SJCRH30 (cell line): Measurements from ENCODE around the gene TGM2. TPM values are rescaled to one million over a fixed set of nuclear protein-coding genes. Genes with fewer than 3 reads are reported as not detected.

Experiments
- DNase-seq, 2 experiments: peaks; one replicate each; pipeline ENCODE4 v3.0.0-alpha.2; 2015 to 2020
- H3K27ac ChIP-seq: fragments of 250-450 bp; sonication (Bioruptor Pico); 2 replicates; pipeline ENCODE4 v1.5.1; 2020; ENCODE audit warnings: mild to moderate bottlenecking, moderate library complexity
- H3K27me3 ChIP-seq: fragments of 250-450 bp; sonication (Bioruptor Pico); 2 replicates; pipeline ENCODE4 v1.5.1; 2020; ENCODE audit warnings: mild to moderate bottlenecking, moderate library complexity
- H3K36me3 ChIP-seq: fragments of 250-450 bp; sonication (Bioruptor Pico); 2 replicates; pipeline ENCODE4 v1.5.1; 2020; ENCODE audit warnings: mild to moderate bottlenecking, moderate library complexity
- H3K4me1 ChIP-seq: fragments of 250-450 bp; sonication (Bioruptor Pico); 2 replicates; pipeline ENCODE4 v1.5.1; 2020; ENCODE audit warnings: mild to moderate bottlenecking, moderate library complexity
- H3K4me3 ChIP-seq: fragments of 250-450 bp; sonication (Bioruptor Pico); 2 replicates; pipeline ENCODE4 v1.5.1; 2020; ENCODE audit warnings: mild to moderate bottlenecking, moderate library complexity
- H3K9me3 ChIP-seq: fragments of 250-450 bp; sonication (Bioruptor Pico); replicated peaks from 2 replicates; pipeline ENCODE4 v1.5.1; 2020; ENCODE audit warnings: mild to moderate bottlenecking, moderate library complexity
- total RNA-seq: library from RNA; depleted of rRNA; stranded (reverse); fragments of >200 nt; shearing (Covaris generic); gene quantifications from 2 replicates; pipeline ENCODE4 v1.2.3, GENCODE V29; 2014

Gene TGM2
- total RNA-seq, 1 experiment from 2014 or later, result 0.10 TPM

DNA sequence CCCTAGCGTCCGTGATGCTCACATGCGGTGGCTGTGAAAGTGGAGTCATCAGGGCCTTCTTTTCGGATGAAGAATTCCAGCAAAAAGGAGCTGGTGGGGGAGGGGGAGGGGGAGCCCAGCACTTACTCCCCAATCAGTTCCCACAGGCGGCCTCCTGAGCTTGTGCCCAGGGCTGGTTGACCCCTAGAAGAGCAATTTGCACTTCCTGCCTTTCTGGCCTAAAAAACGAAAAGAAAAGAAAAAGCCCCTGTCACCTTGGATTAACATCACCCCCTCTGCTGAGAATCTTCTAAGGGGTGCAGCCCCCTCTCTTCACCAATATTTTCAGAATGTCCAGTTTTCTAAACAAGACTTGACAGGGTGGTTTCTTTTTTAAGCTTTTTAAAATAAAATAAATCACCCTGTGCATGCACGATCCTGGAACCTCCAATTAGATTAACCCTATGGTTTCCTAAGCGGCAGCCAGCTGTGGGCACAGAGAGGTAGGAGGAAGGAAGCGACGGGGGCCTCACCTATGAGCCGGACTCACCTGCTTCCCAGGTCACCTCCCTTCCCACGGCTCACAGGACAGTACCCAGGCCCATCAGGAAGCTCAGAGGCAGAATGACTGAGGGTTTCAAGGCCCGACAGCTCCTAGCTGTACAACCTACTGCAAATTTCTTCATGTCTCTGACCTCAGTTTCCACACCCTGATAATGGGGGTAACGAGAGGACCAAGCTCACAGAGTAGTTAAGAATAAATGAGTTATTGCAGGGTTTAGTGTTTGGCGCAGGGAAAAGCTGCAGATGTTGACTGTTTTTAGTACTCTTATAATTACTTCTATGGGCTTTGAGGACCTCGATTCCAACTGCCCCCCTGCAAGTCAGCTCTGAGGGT is 10.5 kb upstream of the TGM2 start:
- Histone ChIP-seq H3K4me3 (no peak overlapping the region), H3K36me3 (no peaks in the 10 kb centered on the region)

GRCh38 chr20:38173237-38174156 is 8.4 kb upstream of the TGM2 start:
- Histone ChIP-seq H3K36me3 (no peaks in the 10 kb centered on the region), H3K4me3 (no peak overlapping the region), H3K27me3 (no peaks in the 10 kb centered on the region), H3K4me1 (peaks cover 23% of the 10 kb centered on the region), H3K27ac (no peak overlapping the region), H3K9me3 (no peaks in the 10 kb centered on the region)
- peak; percentile 44 to 57 for DNase-seq

More for the DNA sequence above, 10.5 kb upstream of the TGM2 start:
- no peaks in the 10 kb centered on the region for H3K9me3 ChIP-seq
- no peak for DNase-seq
- peaks cover 27% of the 10 kb centered on the region for H3K4me1 ChIP-seq
- H3K27ac ChIP-seq, result no peak overlapping the region
- no peaks in the 10 kb centered on the region for H3K27me3 ChIP-seq

DNA sequence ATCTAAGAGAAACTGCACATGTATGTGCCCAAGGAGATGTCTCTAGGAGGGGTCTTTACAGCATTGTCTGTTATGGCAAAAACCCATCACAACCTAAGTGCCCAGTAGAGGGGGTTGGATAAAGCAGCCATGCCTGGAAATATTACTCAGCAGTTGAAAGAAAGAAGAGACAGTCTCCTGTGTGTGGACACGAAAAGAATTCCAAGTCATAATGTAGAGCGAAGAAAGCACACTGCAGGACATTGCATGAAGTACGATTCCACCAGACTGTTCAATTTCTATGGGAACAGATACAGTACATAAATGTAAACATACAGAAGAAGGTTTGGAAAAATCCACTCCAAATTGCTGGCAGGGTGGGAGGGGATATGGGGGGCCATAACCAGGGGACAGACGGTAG is 7.3 kb upstream of the TGM2 start:
- Histone ChIP-seq H3K4me3 (no peak overlapping the region), H3K4me1 (peaks cover 34% of the 10 kb centered on the region), H3K27me3 (no peaks in the 10 kb centered on the region), H3K27ac (no peak overlapping the region), H3K9me3 (no peaks in the 10 kb centered on the region), H3K36me3 (no peaks in the 10 kb centered on the region)
- DNase-seq, result no peak

DNA sequence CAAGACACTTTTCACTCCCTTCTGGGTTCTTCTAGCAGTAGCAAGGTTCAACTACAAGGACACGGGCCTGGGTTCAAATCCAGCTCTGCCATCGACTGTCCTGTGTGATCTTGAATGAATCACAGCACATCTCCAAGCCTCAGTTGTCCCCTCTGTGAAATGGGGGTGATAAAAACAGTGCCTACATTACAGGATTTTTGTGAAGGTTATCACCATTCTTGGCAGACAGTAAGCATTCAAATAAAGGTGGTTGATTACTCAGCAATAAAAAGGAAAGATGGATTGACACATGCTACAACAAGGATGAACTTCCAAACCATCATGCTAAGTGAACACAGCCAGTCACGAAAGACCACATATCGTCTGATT is 6.6 kb upstream of the TGM2 start:
- DNase-seq, result no peak
- H3K36me3 ChIP-seq, result no peaks in the 10 kb centered on the region
- no peak overlapping the region for H3K4me3 ChIP-seq
- H3K27me3 ChIP-seq, result no peaks in the 10 kb centered on the region
- H3K4me1 ChIP-seq, result peaks cover 41% of the 10 kb centered on the region
- no peak overlapping the region for H3K27ac ChIP-seq
- no peaks in the 10 kb centered on the region for H3K9me3 ChIP-seq

DNA sequence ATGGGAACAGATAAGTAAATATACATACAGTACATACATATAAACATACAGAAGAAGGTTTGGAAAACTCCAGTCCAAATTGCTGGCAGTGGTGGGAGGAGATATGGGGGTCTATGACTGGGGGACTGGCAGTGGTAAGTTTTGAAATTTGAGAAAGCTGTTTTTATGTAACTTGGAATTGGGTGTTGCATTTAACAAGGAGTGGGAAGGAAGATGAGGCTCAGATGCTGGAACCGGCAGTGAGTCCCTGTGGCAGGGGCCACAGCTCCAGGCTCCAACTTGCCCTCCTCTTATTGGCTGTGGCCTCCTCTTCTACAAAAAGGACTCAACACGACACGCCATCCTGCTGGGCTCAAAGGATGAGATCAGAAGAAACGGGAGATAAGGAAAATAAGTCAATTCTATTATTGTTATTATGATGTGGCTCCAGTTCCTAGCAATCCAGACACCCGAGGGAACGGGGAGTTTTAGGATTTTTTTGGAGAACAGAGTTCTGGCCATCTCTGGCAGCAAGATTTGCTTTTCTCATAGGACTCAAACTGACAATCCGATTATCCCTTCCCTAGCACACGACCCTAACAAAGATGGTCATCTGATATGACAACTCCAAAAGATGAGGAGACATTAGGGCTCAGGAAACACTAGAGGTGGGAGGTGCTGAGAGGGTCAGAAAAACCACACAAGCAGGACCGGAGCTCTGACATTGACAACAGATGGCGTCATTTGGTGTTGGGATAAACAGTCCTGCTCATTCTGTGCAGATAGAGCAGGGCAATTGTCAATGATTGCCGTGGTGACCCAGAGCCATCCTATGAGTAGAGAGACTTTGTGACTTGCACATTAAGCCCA is 6.0 kb upstream of the TGM2 start:
- Histone ChIP-seq H3K4me3 (0 out of 2 replicates have a peak overlapping the region, but pooled peaks have one; percentile 2), H3K36me3 (no peaks in the 10 kb centered on the region), H3K4me1 (peaks cover 41% of the 10 kb centered on the region), H3K9me3 (no peaks in the 10 kb centered on the region), H3K27me3 (no peaks in the 10 kb centered on the region), H3K27ac (no peak overlapping the region)
- DNase-seq, result peak; percentile 49 to 71

DNA sequence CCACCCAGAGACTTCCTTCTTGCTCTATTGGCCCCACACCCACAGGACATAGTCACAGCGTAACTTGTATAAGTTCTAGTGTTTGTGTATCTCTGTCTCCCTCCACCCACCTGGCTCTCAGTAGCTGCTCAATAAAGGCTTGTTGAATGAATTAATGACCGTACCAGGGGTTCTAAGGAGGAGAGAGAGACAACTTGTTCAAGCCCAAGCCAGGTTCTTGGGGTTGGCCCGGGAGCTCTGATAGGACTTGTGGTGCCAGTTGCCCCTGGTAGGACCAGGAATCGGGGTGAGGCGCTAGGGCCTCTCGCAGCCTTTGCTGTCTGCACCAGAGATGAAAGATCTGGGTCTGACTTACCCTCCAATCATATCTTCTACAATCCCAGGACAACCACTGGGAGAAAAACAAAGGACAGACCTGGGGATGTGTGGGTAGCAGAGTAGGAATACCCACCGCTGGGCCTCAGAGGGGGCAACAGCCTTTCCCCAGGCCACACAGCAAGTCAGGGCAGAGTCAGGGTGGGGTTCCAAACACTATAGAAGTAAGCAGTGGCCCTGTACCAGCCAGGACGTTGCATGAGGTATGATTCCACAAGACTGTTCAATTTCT is 5.3 kb upstream of the TGM2 start:
- peaks cover 41% of the 10 kb centered on the region for H3K4me1 ChIP-seq
- H3K9me3 ChIP-seq, result no peaks in the 10 kb centered on the region
- H3K27ac ChIP-seq, result no peak overlapping the region
- no peak for DNase-seq
- no peaks in the 10 kb centered on the region for H3K27me3 ChIP-seq
- no peaks in the 10 kb centered on the region for H3K36me3 ChIP-seq
- no peak overlapping the region for H3K4me3 ChIP-seq

DNA sequence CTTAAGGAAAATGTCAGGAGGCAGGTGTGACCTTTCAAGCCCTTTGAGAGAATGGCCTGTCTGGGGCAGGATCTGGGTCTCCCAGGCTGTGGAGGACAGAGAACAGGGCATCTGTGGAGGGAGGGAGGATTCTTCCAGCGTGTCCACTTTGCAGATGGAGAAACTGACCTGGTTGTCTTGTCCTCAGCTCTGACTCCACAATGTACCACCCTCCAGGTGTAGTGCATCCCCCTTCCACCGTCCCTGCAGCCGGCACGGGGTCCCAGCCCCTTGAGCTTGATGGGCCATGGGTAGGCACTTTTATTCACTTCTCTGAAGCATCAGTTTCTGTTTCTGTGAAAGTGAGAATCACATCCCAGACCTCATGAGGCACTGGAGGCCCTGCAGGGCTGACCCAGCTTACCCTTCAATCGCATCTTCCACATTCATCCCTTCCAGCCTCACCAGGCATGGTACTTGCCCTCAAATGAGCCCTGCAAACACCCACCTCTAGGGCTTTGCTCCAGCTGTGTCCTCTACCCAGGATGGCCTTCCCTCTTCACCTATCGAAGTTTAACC is 4.6 kb upstream of the TGM2 start:
- Histone ChIP-seq H3K4me1 (peaks cover 41% of the 10 kb centered on the region), H3K27ac (no peak overlapping the region)
- DNase-seq, result no peak

DNA sequence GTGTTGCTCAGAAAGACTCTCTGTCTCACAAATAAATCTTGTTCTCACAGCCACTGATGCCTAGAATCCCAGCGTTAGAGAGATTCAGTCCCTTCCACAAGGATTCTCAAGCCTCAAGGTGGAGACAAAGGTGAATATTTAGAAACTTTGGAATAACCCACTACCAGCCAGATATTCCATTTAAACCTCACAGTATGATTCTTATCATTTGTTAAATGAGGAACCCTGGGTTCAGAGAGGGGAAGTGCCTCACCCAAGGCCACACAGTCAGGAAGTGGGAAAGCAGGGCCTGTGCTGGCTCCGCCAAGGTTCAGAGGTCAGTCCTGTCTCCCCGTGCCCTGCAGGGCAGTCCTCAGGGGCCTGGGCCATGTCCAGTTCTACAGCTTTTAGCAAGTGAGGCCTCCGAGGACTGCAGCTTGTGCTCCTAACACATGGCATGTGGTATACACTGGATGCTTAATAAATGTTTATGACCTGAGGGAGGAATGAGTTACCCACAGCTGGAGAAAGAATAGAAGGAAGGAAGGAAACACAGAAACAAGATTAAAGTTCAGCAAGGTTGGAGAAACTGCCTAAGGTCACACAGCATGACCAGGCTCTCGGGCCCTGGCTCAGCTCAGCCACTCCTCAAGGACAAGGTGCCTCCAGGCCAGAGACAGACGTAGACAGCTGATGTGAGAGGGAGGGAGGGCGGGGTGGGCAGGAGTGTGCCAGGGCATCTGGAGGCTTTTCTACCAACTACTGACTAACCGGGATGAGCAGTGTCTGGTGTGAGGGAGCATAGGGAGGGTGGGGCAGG is 3.9 kb upstream of the TGM2 start:
- DNase-seq, result peak; percentile 67 to 74
- peaks cover 41% of the 10 kb centered on the region for H3K4me1 ChIP-seq

More for the DNA sequence above, 4.6 kb upstream of the TGM2 start:
- Histone ChIP-seq H3K9me3 (no peaks in the 10 kb centered on the region), H3K27me3 (no peaks in the 10 kb centered on the region), H3K36me3 (no peaks in the 10 kb centered on the region), H3K4me3 (no peak overlapping the region)

GRCh38 chr20:38167851-38168760 is 3.0 kb upstream of the TGM2 start:
- H3K4me1 ChIP-seq, result peaks cover 41% of the 10 kb centered on the region
- DNase-seq, result peak; percentile 71 to 83
- H3K27me3 ChIP-seq, result no peaks in the 10 kb centered on the region
- H3K9me3 ChIP-seq, result no peaks in the 10 kb centered on the region
- H3K36me3 ChIP-seq, result no peaks in the 10 kb centered on the region
- H3K4me3 ChIP-seq, result no peak overlapping the region
- H3K27ac ChIP-seq, result peak overlapping the region; percentile 39

More for the DNA sequence above, 3.9 kb upstream of the TGM2 start:
- Histone ChIP-seq H3K27me3 (no peaks in the 10 kb centered on the region), H3K36me3 (no peaks in the 10 kb centered on the region), H3K4me3 (no peak overlapping the region), H3K27ac (no peak overlapping the region), H3K9me3 (no peaks in the 10 kb centered on the region)

GRCh38 chr20:38167328-38167850 is 2.3 kb upstream of the TGM2 start:
- Histone ChIP-seq H3K36me3 (no peaks in the 10 kb centered on the region), H3K4me3 (no peak overlapping the region), H3K4me1 (peaks cover 41% of the 10 kb centered on the region), H3K27ac (peak overlapping the region; percentile 39), H3K27me3 (no peaks in the 10 kb centered on the region), H3K9me3 (no peaks in the 10 kb centered on the region)
- no peak for DNase-seq

- Histone ChIP-seq H3K4me3 (no peak overlapping the region), H3K9me3 (no peaks in the 10 kb centered on the region), H3K27me3 (no peaks in the 10 kb centered on the region), H3K4me1 (peaks cover 39% of the 10 kb centered on the region), H3K27ac (no peak overlapping the region), H3K36me3 (no peaks in the 10 kb centered on the region)
- DNase-seq, result no peak
These were observed 1.7 kb upstream of the TGM2 start for GRCh38 chr20:38166703-38167233.
